ENCODE results near the gene USH1C.

The USH1C gene

GRCh38 chr11:17573526-17573925 lies 29.3 kb upstream of the USH1C start:
- no peak overlapping the region for H3K9ac ChIP-seq (ENCODE audit: low read length)

GRCh38 chr11:17572791-17573460 lies 28.7 kb upstream of the USH1C start:
- Histone ChIP-seq H3K9ac (ENCODE audit: low read length) (no peak overlapping the region), H3K4me2 (ENCODE audit: low read length) (no peak overlapping the region), H3K79me2 (ENCODE audit: low read length) (no peaks in the 10 kb centered on the region), H3K36me3 (replicated peaks; ENCODE audit: low read depth, low read length) (no peaks in the 10 kb centered on the region), H2AFZ (ENCODE audit: low read depth, low read length) (no peak overlapping the region), H3K9me3 (ENCODE audit: insufficient read depth, low read length) (no peaks in the 10 kb centered on the region), H3K27ac (ENCODE audit: low read length) (no peak overlapping the region), H3K27me3 (ENCODE audit: low read depth, low read length) (no peaks in the 10 kb centered on the region), H3K4me3 (ENCODE audit: low read length) (no peak overlapping the region), H4K20me1 (ENCODE audit: insufficient read depth, low read length) (no peaks in the 10 kb centered on the region), H3K4me1 (ENCODE audit: low read length) (peaks cover 7% of the 10 kb centered on the region; the same call in 1 of the 2 replicates)
- TF ChIP-seq CTCF (IDR thresholded peaks at IDR 0.05; ENCODE audit: low read depth, low read length) (no peak), EZH2phosphoT487 (IDR thresholded peaks at IDR 0.05; ENCODE audit: low read depth) (no peak)

More at GRCh38 chr11:17573526-17573925, 29.3 kb upstream of the USH1C start:
- Histone ChIP-seq H3K36me3 (replicated peaks; ENCODE audit: low read depth, low read length) (no peaks in the 10 kb centered on the region), H3K79me2 (ENCODE audit: low read length) (no peaks in the 10 kb centered on the region), H3K4me3 (ENCODE audit: low read length) (no peak overlapping the region), H3K27me3 (ENCODE audit: low read depth, low read length) (no peaks in the 10 kb centered on the region), H3K4me1 (ENCODE audit: low read length) (peaks cover 7% of the 10 kb centered on the region; the same call in 1 of the 2 replicates), H2AFZ (ENCODE audit: low read depth, low read length) (no peak overlapping the region), H3K4me2 (ENCODE audit: low read length) (no peak overlapping the region), H3K9me3 (ENCODE audit: insufficient read depth, low read length) (no peaks in the 10 kb centered on the region), H3K27ac (ENCODE audit: low read length) (no peak overlapping the region), H4K20me1 (ENCODE audit: insufficient read depth, low read length) (no peaks in the 10 kb centered on the region)
- TF ChIP-seq EZH2phosphoT487 (IDR thresholded peaks at IDR 0.05; ENCODE audit: low read depth) (no peak), CTCF (IDR thresholded peaks at IDR 0.05; ENCODE audit: low read depth, low read length) (no peak)

- H3K4me2 ChIP-seq (ENCODE audit: low read length): no peak overlapping the region
- H3K27ac ChIP-seq (ENCODE audit: low read length): no peak overlapping the region
- H2AFZ ChIP-seq (ENCODE audit: low read depth, low read length): no peak overlapping the region
- H4K20me1 ChIP-seq (ENCODE audit: insufficient read depth, low read length): no peaks in the 10 kb centered on the region
- no peaks in the 10 kb centered on the region for H3K9me3 ChIP-seq (ENCODE audit: insufficient read depth, low read length)
- H3K79me2 ChIP-seq (ENCODE audit: low read length): no peaks in the 10 kb centered on the region
- H3K36me3 ChIP-seq (replicated peaks; ENCODE audit: low read depth, low read length): no peaks in the 10 kb centered on the region
- H3K27me3 ChIP-seq (ENCODE audit: low read depth, low read length): no peaks in the 10 kb centered on the region
- H3K9ac ChIP-seq (ENCODE audit: low read length): no peak overlapping the region
- peaks cover 7% of the 10 kb centered on the region; the same call in 1 of the 2 replicates for H3K4me1 ChIP-seq (ENCODE audit: low read length)
- H3K4me3 ChIP-seq (ENCODE audit: low read length): no peak overlapping the region
- TF ChIP-seq EZH2phosphoT487 (IDR thresholded peaks at IDR 0.05; ENCODE audit: low read depth): no peak
- no peak for TF ChIP-seq CTCF (IDR thresholded peaks at IDR 0.05; ENCODE audit: low read depth, low read length)
Measured at GRCh38 chr11:17572359-17572690, 28.1 kb upstream of the USH1C start.

GRCh38 chr11:17571431-17572358 lies 27.5 kb upstream of the USH1C start:
- Histone ChIP-seq H3K9me3 (ENCODE audit: insufficient read depth, low read length) (no peaks in the 10 kb centered on the region), H3K4me2 (ENCODE audit: low read length) (no peak overlapping the region), H3K4me1 (ENCODE audit: low read length) (peaks cover 11% of the 10 kb centered on the region; the same call in 1 of the 2 replicates), H3K27me3 (ENCODE audit: low read depth, low read length) (no peaks in the 10 kb centered on the region), H3K36me3 (replicated peaks; ENCODE audit: low read depth, low read length) (no peaks in the 10 kb centered on the region), H3K79me2 (ENCODE audit: low read length) (no peaks in the 10 kb centered on the region), H3K4me3 (ENCODE audit: low read length) (no peak overlapping the region), H2AFZ (ENCODE audit: low read depth, low read length) (no peak overlapping the region), H3K27ac (ENCODE audit: low read length) (no peak overlapping the region), H4K20me1 (ENCODE audit: insufficient read depth, low read length) (no peaks in the 10 kb centered on the region), H3K9ac (ENCODE audit: low read length) (no peak overlapping the region)
- no peak for TF ChIP-seq CTCF (IDR thresholded peaks at IDR 0.05; ENCODE audit: low read depth, low read length)
- TF ChIP-seq EZH2phosphoT487 (IDR thresholded peaks at IDR 0.05; ENCODE audit: low read depth): no peak

Data from OCI-LY3 (cell line).